Activated naive CD4-positive, alpha-beta T cell (primary cell): ENCODE measurements around the gene TAS2R8.
"Not testable (repeated sequence)": the region's sequence is repeated elsewhere in the genome, so short reads cannot be mapped to it uniquely, and the experiment has no call there.

Experiments used
- DNase-seq, 4 experiments: peaks; one replicate each; lab custom pipeline; 2025; lab: John Stamatoyannopoulos, UW

TAS2R8 gene

GRCh38 chr12:10807186-10807585, at the start of gene TAS2R8:
TSS of gene TAS2R8 (minus strand) at chr12:10807286. CDS start at chr12:10806980, 306 bp downstream.
- DNase-seq, result no peak

DNA sequence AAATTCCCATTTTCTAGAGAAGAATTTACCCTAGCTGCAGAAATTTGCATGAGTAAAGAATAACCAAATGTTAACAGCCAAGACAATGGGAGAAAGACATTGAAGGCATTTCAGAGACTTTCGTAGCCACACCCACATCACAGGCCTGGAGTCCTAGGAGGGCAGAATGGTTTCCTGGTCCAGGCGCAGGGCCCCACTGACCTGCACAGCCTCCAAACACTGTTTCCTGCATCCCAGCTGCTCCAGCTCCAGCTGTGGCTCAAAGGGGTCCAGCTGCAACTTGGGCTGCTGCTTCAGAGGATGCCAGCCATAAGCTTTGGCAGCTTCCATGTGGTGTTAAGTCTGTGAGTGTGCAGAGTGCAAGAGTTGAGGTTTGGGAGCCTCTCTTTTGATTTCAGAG, 48.7 kb upstream of the TAS2R8 start:
- DNase-seq, result no peak

DNA sequence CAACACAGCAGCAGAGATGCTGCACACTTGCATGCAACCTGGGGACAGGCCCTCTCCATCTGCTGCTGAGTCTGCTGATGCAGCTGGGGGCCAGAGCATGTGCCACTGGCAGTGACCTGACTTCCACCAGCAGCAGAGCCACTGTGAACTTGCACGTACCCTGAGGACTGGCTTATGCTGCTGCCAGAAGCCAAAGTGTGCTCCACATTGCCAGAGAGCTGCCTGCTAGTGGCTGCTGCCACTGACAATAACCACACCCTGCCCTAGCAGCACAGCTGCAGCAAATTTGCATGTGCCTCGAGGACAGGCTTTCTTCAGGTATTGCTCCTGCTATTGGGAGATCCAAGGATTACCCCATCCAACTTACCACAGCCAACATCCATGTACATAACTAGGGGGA, 46.7 kb upstream of the TAS2R8 start:
- DNase-seq, result no peak

GRCh38 chr12:10851243-10851858, 44.3 kb upstream of the TAS2R8 start:
- DNase-seq, result no peak

GRCh38 chr12:10849425-10849878, 42.4 kb upstream of the TAS2R8 start, which contains the start of gene PRR4:
TSS of gene PRR4 (minus strand) at chr12:10849475. CDS start at chr12:10849437, 38 bp downstream.
- DNase-seq, result no peak

DNA sequence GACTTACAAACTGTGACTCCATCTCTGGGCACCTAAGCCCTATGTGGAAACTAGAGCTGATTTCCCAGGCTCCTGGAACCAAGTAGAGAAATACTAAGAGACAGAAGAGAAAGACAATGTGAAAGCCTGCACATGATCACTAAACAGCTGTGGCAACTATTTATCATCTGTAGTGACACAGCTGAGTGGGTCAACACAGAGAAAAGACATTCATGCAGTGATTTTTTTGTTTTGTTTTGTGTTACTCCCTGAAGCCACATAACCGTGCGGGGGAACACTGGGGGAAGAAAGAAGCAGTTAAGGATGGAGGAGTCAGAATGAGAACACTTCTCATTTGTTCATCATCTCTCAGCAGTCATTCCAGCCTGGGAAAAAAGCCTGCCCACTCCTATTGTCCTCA, 40.7 kb upstream of the TAS2R8 start:
- no peak for DNase-seq

DNA sequence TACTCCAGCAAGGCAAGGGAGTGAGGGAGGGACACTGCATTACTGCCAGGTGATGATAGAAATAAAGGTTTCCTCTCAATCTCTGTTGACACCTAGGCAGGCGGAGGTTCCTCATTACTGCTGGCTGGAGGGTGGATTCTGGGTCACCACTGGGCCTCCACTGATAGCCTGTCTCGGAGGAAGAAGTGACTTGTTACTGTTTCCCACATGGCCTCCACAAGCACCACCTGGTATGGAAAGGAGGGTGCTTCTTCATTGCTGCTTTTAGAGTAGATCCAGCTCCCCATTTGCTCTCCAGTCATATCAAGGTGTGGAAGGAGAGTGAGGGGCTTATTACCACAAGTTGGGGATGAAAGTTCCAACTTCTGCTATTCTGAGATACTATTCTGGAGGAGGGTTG, 35.8 kb upstream of the TAS2R8 start:
- DNase-seq, result no peak

GRCh38 chr12:10838461-10838860, 31.4 kb upstream of the TAS2R8 start:
- DNase-seq, result no peak

- no peak for DNase-seq
These were observed 22.9 kb upstream of the TAS2R8 start for GRCh38 chr12:10829994-10830393.

DNA sequence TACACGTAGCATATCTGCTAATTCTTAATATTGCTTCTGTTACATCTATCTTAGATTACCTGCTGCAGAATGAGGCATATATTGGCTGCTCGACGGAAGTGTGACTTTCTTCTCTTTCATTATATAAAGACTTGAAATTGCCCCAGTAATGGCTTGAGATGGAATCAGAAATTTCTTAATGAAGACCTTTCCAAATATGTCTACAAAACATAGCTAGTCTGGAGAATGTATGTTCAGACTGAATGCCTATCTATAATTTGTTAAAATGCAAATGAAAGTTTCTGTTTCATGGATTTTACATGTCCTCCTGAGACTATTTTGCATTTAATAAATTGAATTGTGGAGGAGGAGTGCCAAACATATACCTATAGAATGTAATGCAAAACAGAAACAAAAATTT, 19.2 kb upstream of the TAS2R8 start, which contains the start of gene TAS2R10:
TSS of gene TAS2R10 (minus strand) at position 101 of the 400 bp plus-strand sequence. CDS start at position 12, 89 bp downstream.
- no peak for DNase-seq

DNA sequence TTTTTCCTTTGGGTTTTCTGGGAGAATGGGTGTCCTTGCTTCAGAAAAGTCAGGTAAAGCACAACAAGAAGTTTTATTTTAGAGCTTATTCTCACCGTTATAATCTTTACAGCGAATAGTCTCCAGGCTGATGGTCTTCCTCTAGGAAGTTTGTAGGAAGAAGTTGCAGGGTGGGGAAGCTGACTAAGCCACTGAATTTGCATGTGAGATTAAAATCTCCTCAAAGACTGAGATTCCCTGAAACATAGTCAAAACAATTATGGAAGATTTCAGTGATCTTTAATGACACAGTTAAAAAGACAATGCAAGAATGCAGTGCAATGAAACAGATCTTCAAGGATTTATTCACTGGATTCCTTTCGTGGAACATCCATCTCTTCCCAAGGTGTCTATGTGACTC, 17.9 kb upstream of the TAS2R8 start:
- no peak for DNase-seq

- DNase-seq, result no peak
These were observed 4.9 kb upstream of the TAS2R8 start for GRCh38 chr12:10811883-10812536.

GRCh38 chr12:10810068-10810467, 3.0 kb upstream of the TAS2R8 start, which contains the start of gene TAS2R9:
TSS of gene TAS2R9 (minus strand) at chr12:10810168. CDS start at chr12:10810075, 93 bp downstream.
- DNase-seq, result no peak

- DNase-seq, result no peak
These were observed 4.5 kb downstream of the TAS2R8 start, which contains the start of gene TAS2R7 for GRCh38 chr12:10802587-10802986. TSS of gene TAS2R7 (minus strand) at chr12:10802627. CDS start at chr12:10802570, 57 bp downstream.

DNA sequence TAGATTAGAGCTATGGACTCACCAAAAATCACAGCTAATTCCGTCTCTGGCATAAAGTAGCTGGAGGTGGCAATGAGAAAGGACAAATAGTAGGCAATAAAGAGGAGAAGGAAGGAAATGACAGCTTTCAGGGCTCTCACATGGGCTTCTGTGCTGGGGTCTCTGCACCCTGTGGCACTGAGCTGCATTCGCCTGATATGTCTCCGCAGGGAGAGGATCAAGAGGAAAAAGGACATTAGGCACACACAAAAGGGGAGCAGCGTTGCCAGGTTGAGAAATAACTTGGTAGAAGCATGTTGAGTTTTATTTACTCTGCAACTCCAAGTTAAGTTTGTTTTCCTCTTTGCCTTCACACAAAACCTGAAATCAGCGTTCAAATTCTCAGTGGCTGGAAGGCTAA, 5.3 kb downstream of the TAS2R8 start:
- no peak for DNase-seq

GRCh38 chr12:10794222-10794621, 12.9 kb downstream of the TAS2R8 start:
- DNase-seq, result no peak

- DNase-seq, result not testable (repeated sequence)
These were observed 15.3 kb downstream of the TAS2R8 start for GRCh38 chr12:10791769-10792168.

GRCh38 chr12:10783252-10783651, 23.8 kb downstream of the TAS2R8 start:
- DNase-seq, result no peak

GRCh38 chr12:10779103-10779502, 28.0 kb downstream of the TAS2R8 start:
- no peak for DNase-seq

- DNase-seq, result no peak
These were observed 35.9 kb downstream of the TAS2R8 start for GRCh38 chr12:10771132-10771733.

DNA sequence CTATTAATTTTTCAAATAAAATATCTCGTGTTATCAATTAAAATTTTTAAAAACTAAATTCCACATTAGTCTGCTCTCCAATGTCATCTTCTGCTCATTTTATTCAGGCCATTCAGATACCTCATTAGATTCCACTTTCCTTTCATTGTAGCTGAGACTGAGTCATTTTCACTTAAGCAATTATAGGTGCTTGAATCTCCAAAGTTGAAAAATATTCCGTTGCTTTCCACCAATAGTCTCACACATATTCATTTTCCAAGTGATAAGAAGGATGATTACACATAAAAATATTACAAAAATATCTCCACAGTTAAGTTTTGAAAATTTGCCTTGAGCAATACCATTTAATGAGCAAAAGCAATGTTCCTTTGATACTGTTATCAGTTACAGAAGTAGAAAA, 47.4 kb downstream of the TAS2R8 start:
- no peak for DNase-seq

DNA sequence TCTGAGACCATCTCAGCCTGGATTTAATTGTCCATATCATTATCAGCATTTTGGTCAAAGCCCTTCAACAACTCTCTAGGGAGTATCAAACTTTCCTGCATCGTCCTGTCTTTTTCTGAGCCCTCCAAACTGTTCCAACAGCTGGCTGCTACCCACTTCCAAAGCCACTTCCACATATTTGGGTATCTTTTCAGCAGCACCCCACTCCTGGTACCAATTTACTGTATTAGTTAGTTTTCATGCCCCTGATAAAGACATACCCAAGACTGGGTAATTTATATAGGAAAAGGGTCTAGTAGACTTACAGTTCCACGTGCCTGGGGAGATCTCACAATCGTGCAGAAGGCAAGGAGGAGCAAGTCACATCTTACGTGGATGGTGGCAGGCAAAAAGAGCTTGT, 50.9 kb downstream of the TAS2R8 start:
- DNase-seq, result no peak
